Activated T-helper 2 cell treated with anti-CD3 and anti-CD28 coated beads, Interferon-gamma antibody, Interleukin-2, Interleukin-4, amounts not matched to agents 10 μg/mL and 5 μg/mL and 100 μg/mL, durations not matched to agents 14 hours and 24 hours and 36 hours (primary cell): ENCODE measurements around the gene KCNS1. TPM values are rescaled to one million over a fixed set of nuclear protein-coding genes. Genes with fewer than 3 reads are reported as not detected.
"Not testable (repeated sequence)": the region's sequence is repeated elsewhere in the genome, so short reads cannot be mapped to it uniquely, and the experiment has no call there.

Experiments used
- DNase-seq: peaks from one replicate; pipeline ENCODE4 v3.0.0; 2021; ENCODE audit warnings: low spot score
- H3K27ac Mint-ChIP-seq: one replicate; pipeline ENCODE4 v1.8.0; 2021; ENCODE audit warnings: mixed read lengths
- H3K27me3 Mint-ChIP-seq: one replicate; pipeline ENCODE4 v1.8.0; 2021; ENCODE audit warnings: low read depth, mixed read lengths
- H3K36me3 Mint-ChIP-seq: one replicate; pipeline ENCODE4 v1.8.0; 2021; ENCODE audit warnings: low read depth, mixed read lengths
- H3K4me1 Mint-ChIP-seq: one replicate; pipeline ENCODE4 v1.8.0; 2021; ENCODE audit warnings: low read depth, mixed read lengths
- H3K4me3 Mint-ChIP-seq: one replicate; pipeline ENCODE4 v1.8.0; 2021; ENCODE audit warnings: low read depth, mild to moderate bottlenecking, moderate library complexity, mixed read lengths
- H3K9me3 Mint-ChIP-seq: one replicate; pipeline ENCODE4 v1.8.0; 2021; ENCODE audit warnings: mixed read lengths
- intact Hi-C: fragments of 100-400 bp; cut with micrococcal nuclease; formaldehyde crosslinking; loops from one replicate; pipeline ENCODE4 v1.15.1; 2023
- total RNA-seq: library from RNA; stranded (reverse); gene quantifications from 2 replicates; pipeline ENCODE4 v1.2.3, GENCODE V29; 2022

The KCNS1 gene, protein sequence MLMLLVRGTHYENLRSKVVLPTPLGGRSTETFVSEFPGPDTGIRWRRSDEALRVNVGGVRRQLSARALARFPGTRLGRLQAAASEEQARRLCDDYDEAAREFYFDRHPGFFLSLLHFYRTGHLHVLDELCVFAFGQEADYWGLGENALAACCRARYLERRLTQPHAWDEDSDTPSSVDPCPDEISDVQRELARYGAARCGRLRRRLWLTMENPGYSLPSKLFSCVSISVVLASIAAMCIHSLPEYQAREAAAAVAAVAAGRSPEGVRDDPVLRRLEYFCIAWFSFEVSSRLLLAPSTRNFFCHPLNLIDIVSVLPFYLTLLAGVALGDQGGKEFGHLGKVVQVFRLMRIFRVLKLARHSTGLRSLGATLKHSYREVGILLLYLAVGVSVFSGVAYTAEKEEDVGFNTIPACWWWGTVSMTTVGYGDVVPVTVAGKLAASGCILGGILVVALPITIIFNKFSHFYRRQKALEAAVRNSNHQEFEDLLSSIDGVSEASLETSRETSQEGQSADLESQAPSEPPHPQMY
- 0.18 and 0.21 TPM in 2 replicates for total RNA-seq

DNA sequence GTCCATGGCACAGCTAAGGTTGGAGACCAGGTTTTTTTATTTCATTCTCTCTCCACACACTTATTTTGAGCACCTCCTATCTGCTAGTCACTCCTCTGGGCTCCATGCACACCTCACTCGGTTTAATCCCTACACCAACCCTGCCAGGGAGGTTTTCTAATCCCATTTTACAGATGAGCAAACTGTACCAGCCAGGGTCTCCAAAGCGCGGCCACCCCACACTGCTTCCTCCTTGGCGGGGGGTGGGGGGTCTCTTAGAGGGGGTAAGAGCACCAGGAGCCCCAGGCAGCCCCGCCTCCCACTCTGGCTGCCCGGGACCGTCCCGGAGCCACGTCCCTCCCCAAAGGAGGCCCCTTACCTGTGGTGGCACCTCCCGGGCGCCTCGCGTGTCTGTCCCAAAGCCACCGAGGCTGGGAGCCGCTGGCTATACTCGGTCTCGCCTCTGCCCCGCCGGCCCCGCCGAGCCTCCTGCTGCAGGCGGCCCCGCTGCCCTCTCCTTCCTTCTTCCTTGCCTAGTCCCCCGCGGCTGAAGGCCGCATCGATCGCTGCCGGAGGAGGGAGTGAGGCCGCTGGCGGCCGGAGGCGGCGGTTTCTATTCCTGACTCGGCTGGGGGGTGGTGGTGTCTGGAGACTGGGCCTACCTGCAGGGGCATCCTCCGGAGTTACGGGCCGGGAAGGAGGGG lies at the start of gene KCNS1:
KCNS1 (minus strand) TSS at position 565 of the 683 bp plus-strand sequence. CDS start 1,891 bp downstream, outside the sequence.
- H3K27me3 Mint-ChIP-seq = peaks cover 50% of the 10 kb centered on the region
- intact Hi-C loops = no loop called here
- H3K4me3 Mint-ChIP-seq = no peak within 1 kb of the TSS
- no peak within 1 kb of the TSS for H3K27ac Mint-ChIP-seq
- no peaks in the 10 kb centered on the region for H3K9me3 Mint-ChIP-seq
- H3K36me3 Mint-ChIP-seq = no peaks in the 10 kb centered on the region
- no peak for DNase-seq
- peaks cover 6% of the 10 kb centered on the region for H3K4me1 Mint-ChIP-seq

DNA sequence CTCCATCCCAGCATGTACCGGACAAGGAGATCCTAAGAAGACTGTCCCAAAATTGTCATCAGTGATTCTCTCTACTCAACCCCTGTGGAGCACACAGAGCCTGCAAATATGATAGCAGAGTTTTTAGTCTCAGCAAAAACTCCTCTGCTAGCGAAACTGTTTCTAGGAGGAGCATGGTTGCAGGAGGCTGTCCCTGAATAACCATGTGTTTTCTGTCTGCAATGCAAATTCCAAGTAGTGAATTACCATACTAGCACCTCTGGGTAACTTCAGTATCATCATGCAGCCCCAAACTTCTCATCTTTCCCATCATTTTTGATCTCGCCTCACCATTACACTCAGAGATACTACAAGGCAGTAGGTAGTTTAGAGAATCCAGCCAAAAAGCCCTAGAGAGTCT lies 48.1 kb upstream of the KCNS1 start:
- H3K36me3 Mint-ChIP-seq = no peaks in the 10 kb centered on the region
- DNase-seq = no peak
- H3K27ac Mint-ChIP-seq = no peak overlapping the region
- H3K27me3 Mint-ChIP-seq = peaks cover 15% of the 10 kb centered on the region
- intact Hi-C loops = no loop called here
- H3K9me3 Mint-ChIP-seq = no peaks in the 10 kb centered on the region
- H3K4me3 Mint-ChIP-seq = no peak overlapping the region
- no peaks in the 10 kb centered on the region for H3K4me1 Mint-ChIP-seq

DNA sequence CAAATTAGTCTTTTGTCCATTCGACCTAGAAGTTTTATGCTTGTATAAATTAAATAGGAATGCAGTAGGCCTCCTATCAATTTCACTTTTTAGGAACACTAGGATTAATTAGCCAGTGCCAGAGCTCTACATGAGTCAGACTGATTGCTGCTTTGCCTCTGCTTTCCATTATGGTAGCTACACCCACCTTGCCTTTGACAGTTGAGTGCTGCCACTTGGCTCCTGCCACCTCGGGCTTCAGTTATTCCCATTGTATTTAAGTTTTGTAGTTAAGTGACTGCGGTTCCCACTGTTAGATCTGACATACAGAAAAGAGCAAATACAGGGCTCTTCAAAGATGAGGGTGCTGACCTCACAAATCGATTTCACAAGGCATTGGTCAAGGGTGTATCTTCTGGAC lies 39.9 kb upstream of the KCNS1 start:
- H3K4me3 Mint-ChIP-seq = no peak overlapping the region
- H3K27me3 Mint-ChIP-seq = peaks cover 12% of the 10 kb centered on the region
- no peaks in the 10 kb centered on the region for H3K4me1 Mint-ChIP-seq
- no peak for DNase-seq
- intact Hi-C loops = no loop called here
- H3K9me3 Mint-ChIP-seq = no peaks in the 10 kb centered on the region
- H3K36me3 Mint-ChIP-seq = no peaks in the 10 kb centered on the region
- no peak overlapping the region for H3K27ac Mint-ChIP-seq

DNA sequence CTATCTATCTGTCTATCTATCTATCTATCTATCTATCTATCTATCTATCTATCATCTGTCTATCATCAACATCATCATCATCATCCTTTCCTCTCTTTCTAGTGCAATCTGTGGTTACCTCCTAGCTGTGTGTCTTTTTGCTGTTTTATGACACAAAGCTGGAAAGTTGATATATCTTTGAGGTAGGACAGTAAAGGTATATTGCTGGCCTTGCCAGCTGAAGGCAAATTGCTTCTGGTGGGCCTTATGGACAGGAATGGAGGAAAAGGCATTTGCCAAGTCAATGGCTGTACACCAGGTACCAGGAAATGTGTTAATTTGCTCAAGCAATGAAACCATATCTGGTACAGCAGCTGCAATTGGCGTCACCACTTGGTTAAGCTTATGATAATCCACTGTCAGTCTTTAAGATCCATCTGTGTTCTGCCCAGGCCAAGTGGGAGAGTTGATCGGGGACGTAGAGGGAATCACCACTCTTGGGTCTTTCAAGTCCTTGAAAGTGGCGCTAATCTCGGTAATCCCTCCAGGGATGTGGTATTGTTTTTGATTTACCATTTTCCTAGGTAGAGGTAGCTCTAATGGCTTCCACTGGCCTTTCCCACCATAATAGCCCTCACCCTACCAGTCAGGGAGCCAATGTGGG lies 38.9 kb upstream of the KCNS1 start:
- H3K27me3 Mint-ChIP-seq = peaks cover 11% of the 10 kb centered on the region
- not testable (repeated sequence) for H3K9me3 Mint-ChIP-seq, H3K4me1 Mint-ChIP-seq, H3K27ac Mint-ChIP-seq, H3K36me3 Mint-ChIP-seq, H3K4me3 Mint-ChIP-seq, DNase-seq
- intact Hi-C loops = loop anchor here (5.0 kb wide), 1 partner anchor 152 kb away; no protein-coding TSS in a partner anchor

DNA sequence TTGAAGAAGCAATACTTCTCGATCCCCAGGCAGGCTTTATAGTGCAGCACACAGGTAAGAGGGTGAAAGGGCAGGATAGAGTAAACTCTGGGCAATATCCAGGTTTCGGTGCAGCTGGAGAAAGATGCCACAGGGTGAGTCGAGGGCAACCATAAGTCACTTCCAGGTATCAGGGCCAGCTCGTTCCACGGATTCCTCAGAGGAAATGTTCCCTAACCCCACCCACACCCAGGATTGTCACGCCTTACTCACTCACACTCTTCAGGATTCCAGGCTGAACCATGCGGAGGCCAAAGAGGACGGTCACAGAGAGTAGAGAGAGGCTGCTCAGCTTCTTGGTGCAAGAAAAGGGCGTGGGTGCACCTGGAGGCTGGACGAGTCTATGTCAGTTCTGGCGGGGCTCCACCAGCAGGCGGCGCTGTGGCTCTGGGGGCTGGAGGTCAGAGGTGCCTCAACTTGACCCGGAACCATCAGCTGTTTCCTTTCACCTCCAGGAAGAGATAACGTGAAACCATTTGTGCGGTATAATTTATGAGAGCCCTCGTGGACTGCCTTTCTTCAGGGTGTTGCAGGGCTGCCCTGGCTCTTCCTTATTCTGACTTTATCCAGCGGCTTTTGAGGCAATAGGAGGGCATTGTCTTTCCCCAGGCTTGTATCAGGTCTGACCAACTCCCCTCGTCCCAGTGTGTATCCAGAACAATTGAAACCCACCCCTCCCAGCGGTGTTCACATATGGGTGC lies 37.8 kb upstream of the KCNS1 start:
- Mint-ChIP-seq H3K36me3 (no peaks in the 10 kb centered on the region), H3K4me1 (no peaks in the 10 kb centered on the region), H3K27ac (no peak overlapping the region), H3K27me3 (peaks cover 8% of the 10 kb centered on the region), H3K4me3 (no peak overlapping the region), H3K9me3 (no peaks in the 10 kb centered on the region)
- intact Hi-C loops = loop anchor here (5.0 kb wide), 1 partner anchor 154 kb away; no protein-coding TSS in a partner anchor
- peak; percentile 46 for DNase-seq

DNA sequence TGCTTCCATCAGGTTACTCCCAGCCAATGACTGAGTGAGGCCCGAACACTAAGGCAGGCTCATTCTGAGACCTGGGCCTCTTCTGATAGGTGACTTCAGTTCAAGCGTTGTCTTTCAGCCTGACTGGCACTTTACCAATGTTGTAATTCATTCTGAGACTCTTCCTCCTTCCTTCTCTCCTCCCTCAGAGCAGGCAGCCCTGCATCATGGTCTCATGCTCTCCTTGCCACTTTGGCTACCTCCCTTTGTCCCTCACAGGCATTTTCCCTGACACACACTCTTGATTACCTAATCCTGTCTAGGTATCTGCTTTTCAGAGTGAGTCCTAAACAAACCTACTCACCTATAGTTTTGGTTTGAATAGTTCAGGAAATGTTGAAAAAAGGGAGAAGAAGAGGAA lies 36.0 kb upstream of the KCNS1 start:
- H3K27ac Mint-ChIP-seq = no peak overlapping the region
- DNase-seq = no peak
- H3K4me3 Mint-ChIP-seq = no peak overlapping the region
- intact Hi-C loops = loop anchor here (5.0 kb wide), 1 partner anchor 155 kb away; no protein-coding TSS in a partner anchor
- no peaks in the 10 kb centered on the region for H3K9me3 Mint-ChIP-seq
- H3K36me3 Mint-ChIP-seq = no peaks in the 10 kb centered on the region
- peaks cover 12% of the 10 kb centered on the region for H3K27me3 Mint-ChIP-seq
- no peaks in the 10 kb centered on the region for H3K4me1 Mint-ChIP-seq

DNA sequence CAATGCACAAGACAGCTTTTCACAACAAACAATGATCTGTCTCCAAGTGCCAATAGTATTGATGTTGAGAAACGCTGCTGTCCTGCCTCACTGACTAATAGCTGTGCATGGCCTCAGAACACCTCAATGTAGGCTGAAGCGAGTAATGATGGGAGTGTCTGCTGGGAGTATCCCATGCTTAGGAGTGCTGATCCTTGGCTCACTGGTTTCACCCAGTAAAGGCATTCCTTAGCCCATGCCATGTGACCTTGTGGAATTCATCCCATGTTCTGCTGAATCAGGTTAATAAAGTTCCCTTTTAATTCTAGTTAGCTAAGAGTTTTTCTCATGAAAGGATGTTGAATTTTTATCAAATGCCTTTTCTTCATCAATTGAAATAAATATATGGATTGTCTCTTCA lies 27.2 kb upstream of the KCNS1 start:
- Mint-ChIP-seq H3K4me1 (no peaks in the 10 kb centered on the region), H3K27ac (no peak overlapping the region), H3K9me3 (no peaks in the 10 kb centered on the region), H3K27me3 (peaks cover 42% of the 10 kb centered on the region), H3K36me3 (no peaks in the 10 kb centered on the region), H3K4me3 (no peak overlapping the region)
- no peak for DNase-seq
- intact Hi-C loops = no loop called here

DNA sequence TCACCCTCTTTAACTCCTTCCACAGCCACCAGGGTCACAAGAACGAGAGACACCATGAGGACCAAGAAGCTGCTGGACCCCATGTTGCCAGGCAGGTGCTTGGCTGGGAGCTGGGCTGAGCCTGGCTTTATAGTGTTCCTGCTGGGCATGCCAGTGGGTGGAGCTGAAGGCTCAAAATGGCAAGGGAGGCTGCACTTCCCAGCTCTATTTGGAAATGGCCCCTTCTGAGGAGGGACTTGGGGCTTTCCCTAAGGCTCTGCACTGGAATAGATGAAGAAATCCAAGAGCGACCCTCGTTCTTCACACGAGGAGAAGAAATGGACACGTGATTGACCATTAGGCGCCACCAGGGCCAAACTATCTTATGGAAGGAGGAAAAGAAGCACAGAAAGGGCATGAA lies 23.4 kb upstream of the KCNS1 start, which contains the start of gene WFDC12:
WFDC12 (minus strand) TSS at position 101 of the 400 bp plus-strand sequence; CDS start at position 83, 18 bp downstream.
- H3K27me3 Mint-ChIP-seq = peaks cover 40% of the 10 kb centered on the region
- H3K36me3 Mint-ChIP-seq = no peaks in the 10 kb centered on the region

DNA sequence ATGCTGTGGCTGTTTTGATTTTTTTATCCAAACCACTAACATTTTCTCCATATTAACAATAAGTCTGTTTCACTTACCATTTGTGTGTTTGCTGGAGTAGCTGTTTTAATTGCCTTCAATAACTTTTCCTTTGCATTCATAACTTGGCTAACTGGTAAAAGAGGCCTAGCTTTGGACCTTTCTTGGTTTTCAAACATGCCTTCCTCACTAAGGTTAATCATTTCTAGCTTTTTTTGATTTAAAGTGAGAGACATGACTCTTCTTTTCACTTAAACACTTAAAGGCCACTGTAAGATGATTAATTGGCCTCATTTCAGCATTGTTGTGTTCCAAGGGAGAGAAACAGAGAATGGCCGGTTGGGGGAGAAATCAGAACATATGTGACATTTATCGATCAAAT lies 20.5 kb upstream of the KCNS1 start:
- peaks cover 33% of the 10 kb centered on the region for H3K27me3 Mint-ChIP-seq
- H3K4me1 Mint-ChIP-seq = no peaks in the 10 kb centered on the region
- intact Hi-C loops = no loop called here
- no peaks in the 10 kb centered on the region for H3K36me3 Mint-ChIP-seq
- no peak for DNase-seq
- H3K27ac Mint-ChIP-seq = no peak overlapping the region
- no peak overlapping the region for H3K4me3 Mint-ChIP-seq
- no peaks in the 10 kb centered on the region for H3K9me3 Mint-ChIP-seq

More for the DNA sequence above, 23.4 kb upstream of the KCNS1 start, which contains the start of gene WFDC12:
- no peaks in the 10 kb centered on the region for H3K9me3 Mint-ChIP-seq
- H3K4me1 Mint-ChIP-seq = no peaks in the 10 kb centered on the region
- intact Hi-C loops = no loop called here
- no peak within 1 kb of the TSS for H3K4me3 Mint-ChIP-seq
- H3K27ac Mint-ChIP-seq = no peak within 1 kb of the TSS
- DNase-seq = no peak

DNA sequence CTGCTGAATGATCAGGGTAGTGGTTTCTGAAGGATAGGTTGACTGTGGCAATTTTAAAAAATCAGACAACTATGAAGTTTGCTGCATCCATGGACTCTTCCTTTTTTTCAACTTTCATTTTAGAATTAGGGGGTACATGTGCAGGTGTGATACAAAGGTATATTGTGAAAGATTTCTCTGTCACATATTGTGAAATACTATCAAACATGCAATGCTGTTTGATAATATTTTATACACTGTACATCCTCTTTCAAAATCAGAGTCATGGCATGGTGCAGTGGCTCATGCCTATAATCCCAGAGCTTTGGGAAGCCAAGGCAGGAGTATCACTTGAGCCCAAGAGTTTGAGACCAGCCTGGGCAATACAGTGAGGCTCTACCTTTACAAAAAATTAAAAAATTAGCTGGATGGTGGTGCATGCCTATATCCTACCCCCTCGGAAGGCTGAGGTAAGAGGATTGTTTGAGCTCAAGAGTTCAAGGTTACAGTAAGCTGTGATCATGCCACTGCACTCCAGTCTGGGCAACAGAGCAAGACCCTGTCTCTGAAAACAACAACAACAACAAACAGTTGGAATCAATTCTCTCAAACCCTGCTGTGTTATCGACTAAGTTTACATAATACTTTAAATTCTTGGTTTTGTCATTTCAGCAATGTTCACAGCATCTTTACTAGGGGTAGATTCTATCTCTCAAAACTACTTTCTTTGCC lies 18.8 kb upstream of the KCNS1 start:
- H3K9me3 Mint-ChIP-seq = no peaks in the 10 kb centered on the region
- H3K4me1 Mint-ChIP-seq = no peaks in the 10 kb centered on the region
- no peak overlapping the region for H3K4me3 Mint-ChIP-seq
- no peaks in the 10 kb centered on the region for H3K36me3 Mint-ChIP-seq
- intact Hi-C loops = no loop called here
- no peak overlapping the region for H3K27ac Mint-ChIP-seq
- peaks cover 30% of the 10 kb centered on the region for H3K27me3 Mint-ChIP-seq
- no peak for DNase-seq

DNA sequence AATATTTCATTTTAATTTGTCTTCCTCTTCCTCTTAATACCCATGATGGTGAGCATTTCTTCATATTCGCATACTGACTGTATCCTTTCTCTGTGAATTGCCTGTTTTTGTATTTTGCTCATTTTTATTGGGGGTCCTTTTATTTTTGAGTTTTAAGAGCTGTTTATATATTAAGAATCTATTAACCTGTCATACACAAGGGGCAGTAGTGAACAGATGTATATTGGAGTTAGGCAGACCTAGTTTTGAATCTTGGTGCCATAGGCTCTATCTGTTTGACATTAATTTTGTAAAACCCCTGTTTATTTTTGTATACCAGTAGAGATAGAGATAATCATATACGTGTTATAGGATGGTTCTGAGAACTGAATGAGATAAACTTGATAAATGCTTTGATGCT lies 17.1 kb upstream of the KCNS1 start:
- H3K27ac Mint-ChIP-seq = no peak overlapping the region
- peaks cover 24% of the 10 kb centered on the region for H3K27me3 Mint-ChIP-seq
- no peaks in the 10 kb centered on the region for H3K36me3 Mint-ChIP-seq
- H3K9me3 Mint-ChIP-seq = no peaks in the 10 kb centered on the region
- no peak overlapping the region for H3K4me3 Mint-ChIP-seq
- intact Hi-C loops = no loop called here
- no peak for DNase-seq
- no peaks in the 10 kb centered on the region for H3K4me1 Mint-ChIP-seq

DNA sequence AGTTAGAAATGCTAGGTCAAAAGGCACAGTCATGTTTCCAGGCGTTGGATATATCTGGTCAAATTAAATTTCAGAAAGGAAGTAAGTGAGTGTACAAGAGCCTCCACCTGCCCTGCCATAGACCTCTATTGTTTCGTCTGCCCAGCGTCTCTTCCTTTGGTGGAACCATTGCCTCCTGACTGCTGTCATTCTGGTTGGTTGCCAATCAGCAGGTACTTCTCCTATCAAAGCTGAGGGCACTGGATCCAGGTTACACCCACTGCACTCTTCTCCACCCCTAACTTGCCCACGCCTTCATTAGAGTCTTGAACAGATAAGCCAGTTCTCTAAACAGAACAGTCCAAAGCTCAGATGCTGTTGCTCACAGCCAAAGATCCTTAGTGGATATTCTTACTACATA lies 16.7 kb upstream of the KCNS1 start:
- H3K4me3 Mint-ChIP-seq = no peak overlapping the region
- no peak for DNase-seq
- intact Hi-C loops = no loop called here
- H3K36me3 Mint-ChIP-seq = no peaks in the 10 kb centered on the region
- H3K27ac Mint-ChIP-seq = no peak overlapping the region
- H3K27me3 Mint-ChIP-seq = peaks cover 24% of the 10 kb centered on the region
- H3K4me1 Mint-ChIP-seq = no peaks in the 10 kb centered on the region
- H3K9me3 Mint-ChIP-seq = no peaks in the 10 kb centered on the region
